ENCODE results near the gene CXXC5. TPM values are rescaled to one million over a fixed set of nuclear protein-coding genes. Genes with fewer than 3 reads are reported as not detected.

CXXC5 gene
- polyA plus RNA-seq, 1 of the 3 experiments (the other 2 are of a cell fraction): 47.4 TPM

DNA sequence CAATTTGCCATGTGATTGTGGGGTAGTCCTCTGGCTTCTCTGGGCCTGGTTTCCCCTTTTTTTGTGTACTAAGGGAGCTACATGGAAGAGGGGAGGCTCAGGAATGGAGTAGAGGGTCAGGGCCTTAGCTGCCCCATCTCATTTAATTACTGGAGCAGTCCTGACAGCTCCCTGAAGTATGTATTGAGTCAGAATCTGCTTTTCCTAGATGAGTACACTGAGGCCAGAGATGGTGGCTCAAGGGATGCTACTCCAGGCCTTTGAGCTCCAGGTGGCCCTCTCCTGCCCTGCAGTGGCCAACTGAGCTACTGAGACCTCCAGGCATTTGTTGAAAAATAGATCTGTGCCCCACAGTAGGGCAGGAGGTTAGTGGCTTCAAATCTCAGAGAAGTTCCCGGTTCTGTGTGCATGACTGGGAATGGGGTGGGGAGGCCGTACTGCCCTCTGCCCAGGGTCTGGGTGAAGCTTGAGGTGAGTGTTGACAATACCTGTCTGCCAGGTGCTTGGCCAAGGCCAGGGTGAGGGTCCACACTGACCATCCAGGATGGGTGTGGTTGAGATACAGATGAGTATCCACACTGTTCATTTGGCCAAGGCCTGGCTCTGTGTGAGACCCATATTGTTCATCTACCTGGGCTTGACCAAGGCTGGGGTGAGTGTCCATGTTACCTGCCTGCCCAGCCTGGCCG, 45.7 kb downstream of the CXXC5 start (continued):
- TF ChIP-seq CTCF (IDR thresholded peaks at IDR 0.05): peak; percentile 13; the same call in 1 of the 2 replicates
- no peak for TF ChIP-seq POLR2AphosphoS5 (IDR thresholded peaks at IDR 0.05; ENCODE audit: low read depth, low read length)
- no peak for TF ChIP-seq ELF1 (IDR thresholded peaks at IDR 0.05)
- TF ChIP-seq YY1 (IDR thresholded peaks at IDR 0.05; ENCODE audit: low read depth): no peak
- no peak for TF ChIP-seq IRF3 (IDR thresholded peaks at IDR 0.05; ENCODE audit: low read depth, low read length)
- no peak for TF ChIP-seq RCOR1 (IDR thresholded peaks at IDR 0.05; ENCODE audit: low read length)
- TF ChIP-seq SIN3A (IDR thresholded peaks at IDR 0.05; ENCODE audit: borderline replicate concordance, low read depth, low read length): no peak
- no peak for TF ChIP-seq RFX5 (IDR thresholded peaks at IDR 0.05; ENCODE audit: low read length)
- TF ChIP-seq, protein P1, sequence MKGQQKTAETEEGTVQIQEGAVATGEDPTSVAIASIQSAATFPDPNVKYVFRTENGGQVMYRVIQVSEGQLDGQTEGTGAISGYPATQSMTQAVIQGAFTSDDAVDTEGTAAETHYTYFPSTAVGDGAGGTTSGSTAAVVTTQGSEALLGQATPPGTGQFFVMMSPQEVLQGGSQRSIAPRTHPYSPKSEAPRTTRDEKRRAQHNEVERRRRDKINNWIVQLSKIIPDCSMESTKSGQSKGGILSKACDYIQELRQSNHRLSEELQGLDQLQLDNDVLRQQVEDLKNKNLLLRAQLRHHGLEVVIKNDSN (IDR thresholded peaks at IDR 0.05; ENCODE audit: borderline replicate concordance, low read depth): no peak
- TF ChIP-seq TEAD4 (IDR thresholded peaks at IDR 0.05; ENCODE audit: borderline replicate concordance, insufficient read depth): no peak
- TF ChIP-seq, protein P2, sequence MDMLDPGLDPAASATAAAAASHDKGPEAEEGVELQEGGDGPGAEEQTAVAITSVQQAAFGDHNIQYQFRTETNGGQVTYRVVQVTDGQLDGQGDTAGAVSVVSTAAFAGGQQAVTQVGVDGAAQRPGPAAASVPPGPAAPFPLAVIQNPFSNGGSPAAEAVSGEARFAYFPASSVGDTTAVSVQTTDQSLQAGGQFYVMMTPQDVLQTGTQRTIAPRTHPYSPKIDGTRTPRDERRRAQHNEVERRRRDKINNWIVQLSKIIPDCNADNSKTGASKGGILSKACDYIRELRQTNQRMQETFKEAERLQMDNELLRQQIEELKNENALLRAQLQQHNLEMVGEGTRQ (IDR thresholded peaks at IDR 0.05; ENCODE audit: borderline replicate concordance, low read depth, low read length): no peak
- no peak for TF ChIP-seq TAF1 (IDR thresholded peaks at IDR 0.05; ENCODE audit: borderline replicate concordance, low read depth, low read length)
- TF ChIP-seq JUND (IDR thresholded peaks at IDR 0.05): no peak

DNA sequence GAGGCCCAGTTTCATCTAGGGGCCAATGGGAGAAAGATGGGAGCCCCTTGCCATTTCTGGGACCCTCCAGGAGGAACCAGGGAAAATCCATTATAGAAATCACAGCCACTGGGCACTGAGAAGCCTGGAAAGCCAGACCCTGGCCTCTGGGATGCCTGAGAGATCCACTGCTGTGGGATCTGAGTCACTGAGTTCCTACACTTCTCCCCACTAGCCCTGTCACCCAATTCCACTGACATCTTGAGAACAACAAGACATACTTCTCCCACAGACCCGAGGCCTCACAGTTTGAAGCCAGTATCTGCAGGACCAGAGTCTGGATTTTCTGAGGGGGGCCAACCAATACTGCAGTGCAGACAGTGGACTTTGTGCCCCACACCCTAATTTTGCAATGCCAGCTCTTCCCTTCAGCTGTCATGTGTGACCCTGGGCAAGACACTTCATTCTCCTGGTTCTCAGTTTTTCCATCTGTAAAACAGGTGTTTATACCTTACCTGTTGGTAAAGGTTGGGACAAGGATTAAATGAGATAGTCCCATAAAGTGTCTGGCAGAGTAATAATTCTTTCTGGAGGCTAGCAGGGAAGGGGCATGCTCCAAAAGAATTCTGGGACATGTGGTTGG, 46.5 kb downstream of the CXXC5 start:
- Histone ChIP-seq H3K27ac (ENCODE audit: low read depth in 2 of 2, low read length in 1 of 2) (peak overlapping the region; percentile 34 to 97; a peak in 3 of 4 replicates), H3K4me3 (ENCODE audit: low read depth in 2 of 2, low read length in 1 of 2) (no peak overlapping the region), H3K79me2 (ENCODE audit: insufficient read depth) (no peaks in the 10 kb centered on the region), H3K9me2 (no peaks in the 10 kb centered on the region), H3K36me3 (replicated peaks in 1 of 2; ENCODE audit: control insufficient read depth in 1 of 2, insufficient read depth in 2 of 2, low read length in 1 of 2) (no peaks in the 10 kb centered on the region), H3F3A (replicated peaks; ENCODE audit: insufficient read depth) (peaks cover 48% of the 10 kb centered on the region), H3K9me3 (no peaks in the 10 kb centered on the region), H4K20me1 (ENCODE audit: insufficient read depth) (no peaks in the 10 kb centered on the region), H3K9ac (no peak overlapping the region), H3K4me1 (ENCODE audit: control insufficient read depth in 1 of 2, insufficient read depth in 2 of 2, low read depth in 1 of 2, low read length in 1 of 2) (peaks cover 54 to 65% of the 10 kb centered on the region in 2 experiments; a peak in 3 of 4 replicates), H3K27me3 (ENCODE audit: insufficient read depth) (no peaks in the 10 kb centered on the region), H2AFZ (ENCODE audit: low read depth) (no peak overlapping the region), H3K4me2 (no peak overlapping the region)
- 50% methylated on average over 1 of the region's 1 CpG for WGBS (ENCODE audit: low lambda C conversion rate)
- POLR2A ChIA-PET: no interaction called here
- no peak for TF ChIP-seq GATA2 (CRISPR knock-in tag; IDR thresholded peaks at IDR 0.05)
- TF ChIP-seq MXI1 (IDR thresholded peaks at IDR 0.05; ENCODE audit: low read depth, low read length): no peak
- TF ChIP-seq EP300 (IDR thresholded peaks at IDR 0.05; ENCODE audit: borderline replicate concordance in 1 of 2, low read depth in 1 of 2, low read length in 1 of 2): no peak
- peak; percentile 31; the same call in 1 of the 2 replicates for TF ChIP-seq TCF12 (IDR thresholded peaks at IDR 0.05)
- TF ChIP-seq, protein P2 (IDR thresholded peaks at IDR 0.05; ENCODE audit: borderline replicate concordance, low read depth, low read length): no peak
- TF ChIP-seq RCOR1 (IDR thresholded peaks at IDR 0.05; ENCODE audit: low read length): no peak
- no peak for TF ChIP-seq RXRA (IDR thresholded peaks at IDR 0.05; ENCODE audit: borderline replicate concordance, low read depth)
- no peak for TF ChIP-seq CHD2 (IDR thresholded peaks at IDR 0.05; ENCODE audit: low read length, partially characterized antibody)
- no peak for DNase-seq
- CTCF ChIA-PET: interaction anchor here (0.9 to 14.8 kb wide), 7 partner anchors 14 to 71 kb away, joined by 4 to 310 read pairs (median 5); partner anchors contain the start of gene CXXC5
